GM19193 (cell line): ENCODE data around the gene ANKRD18A.

Source experiments
- POLR2A ChIP-seq: IDR thresholded peaks from 4 replicates; pipeline ENCODE4 v1.6.1; 2011; ENCODE audit not compliant: insufficient read depth, insufficient read length; ENCODE audit errors: extremely low read depth

The ANKRD18A gene

DNA sequence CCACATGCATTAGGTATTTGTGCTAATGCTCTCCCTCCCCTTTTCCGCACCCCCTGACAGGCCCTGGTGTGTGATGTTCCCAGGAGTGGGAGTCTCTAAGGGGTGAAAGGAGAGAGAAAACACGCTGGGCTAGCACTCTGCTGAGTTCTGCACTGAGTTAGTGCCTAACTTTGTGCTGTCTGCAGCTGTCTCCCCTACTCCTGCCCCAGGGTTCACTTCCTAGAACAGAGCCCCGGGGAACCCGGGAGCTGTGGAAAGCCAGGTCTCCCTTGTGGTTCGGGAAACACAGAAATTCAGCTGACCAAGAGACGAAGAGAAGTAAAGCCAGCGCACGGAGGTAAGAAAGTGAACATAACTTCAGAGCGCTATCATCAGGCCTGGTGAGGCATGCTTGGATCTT is 20.7 kb upstream of the ANKRD18A start:
- TF ChIP-seq POLR2A: no peak

DNA sequence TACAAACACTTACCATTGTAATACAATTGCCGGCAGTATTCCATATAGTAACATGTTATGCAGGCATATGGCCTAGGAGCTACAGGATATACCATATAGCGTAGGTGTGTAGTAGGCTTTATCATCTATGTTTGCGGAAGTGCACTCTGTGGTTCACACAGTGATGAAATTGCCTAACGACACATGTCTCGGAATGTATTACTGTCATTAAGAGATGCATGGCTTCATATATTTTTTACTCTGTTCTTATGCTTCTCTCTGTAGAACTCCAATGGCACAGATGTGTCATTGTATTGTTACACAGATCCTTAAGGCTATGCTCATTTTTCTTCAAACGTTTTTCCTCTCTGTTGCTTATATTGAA is 19.2 kb upstream of the ANKRD18A start:
- no peak for TF ChIP-seq POLR2A

DNA sequence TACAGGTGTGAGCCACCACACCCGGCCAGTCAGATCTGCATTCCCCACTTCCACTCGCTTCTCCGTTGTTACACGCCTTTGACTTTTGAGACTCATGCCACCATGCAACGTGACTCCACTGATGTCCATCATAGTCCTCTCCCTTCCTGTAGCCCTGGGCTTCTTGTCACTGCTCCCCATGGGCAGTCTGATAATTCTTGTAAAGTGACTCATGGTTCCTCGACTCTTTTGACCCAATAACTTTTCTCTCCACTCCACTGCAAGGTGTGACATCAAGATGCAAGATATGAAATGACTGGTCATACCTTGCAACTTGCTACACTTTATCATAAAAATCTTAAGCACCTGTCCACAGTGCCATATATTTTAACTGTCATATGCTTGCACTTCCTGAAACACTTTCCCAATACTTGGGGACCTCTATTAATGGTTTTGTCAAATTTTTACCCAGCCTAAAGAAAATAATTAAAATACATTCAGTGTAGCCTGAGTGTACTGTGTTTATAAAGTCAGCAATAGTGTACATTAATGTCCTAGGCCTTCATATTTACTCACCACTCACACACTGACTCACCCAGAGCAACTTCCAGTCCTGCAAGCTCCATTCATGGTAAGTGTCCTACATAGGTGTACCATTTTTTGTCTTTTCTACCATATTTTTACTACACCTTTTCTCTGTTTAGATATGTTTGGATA is 18.6 kb upstream of the ANKRD18A start:
- TF ChIP-seq POLR2A: no peak

DNA sequence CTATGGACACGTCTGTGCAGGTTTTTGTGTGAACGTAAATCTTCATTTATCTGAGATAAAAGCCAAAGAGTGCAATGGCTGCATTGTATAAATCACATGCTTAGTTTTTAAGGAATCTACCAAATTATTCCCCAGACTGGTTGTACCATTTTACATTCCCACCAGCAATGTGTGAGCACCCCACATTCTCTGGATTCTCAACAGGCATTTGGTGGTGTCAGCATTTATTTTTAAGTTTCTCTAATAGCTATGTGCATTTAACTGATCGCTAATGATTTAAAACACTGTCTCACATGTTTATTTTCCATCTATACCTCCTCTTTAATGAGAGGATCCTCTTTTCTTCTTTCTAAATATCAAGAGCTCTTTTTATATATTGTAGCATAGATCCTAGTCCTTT is 13.9 kb upstream of the ANKRD18A start:
- no peak for TF ChIP-seq POLR2A

DNA sequence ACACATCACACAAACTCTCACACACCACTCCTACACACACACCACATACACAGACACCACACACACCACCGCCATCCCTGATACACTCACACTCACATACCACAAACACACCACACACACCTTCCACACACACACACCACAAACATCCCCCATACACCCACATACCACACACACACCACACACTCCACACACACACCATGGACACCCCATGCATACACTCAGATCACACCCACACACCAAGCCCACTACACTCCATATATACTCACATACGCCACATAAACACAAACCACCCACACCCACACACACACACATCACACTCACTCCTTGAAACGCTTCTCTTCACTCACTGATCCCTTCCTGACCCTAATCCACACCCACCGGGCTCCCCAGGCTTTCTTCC is 9.1 kb upstream of the ANKRD18A start:
- TF ChIP-seq POLR2A: no peak

DNA sequence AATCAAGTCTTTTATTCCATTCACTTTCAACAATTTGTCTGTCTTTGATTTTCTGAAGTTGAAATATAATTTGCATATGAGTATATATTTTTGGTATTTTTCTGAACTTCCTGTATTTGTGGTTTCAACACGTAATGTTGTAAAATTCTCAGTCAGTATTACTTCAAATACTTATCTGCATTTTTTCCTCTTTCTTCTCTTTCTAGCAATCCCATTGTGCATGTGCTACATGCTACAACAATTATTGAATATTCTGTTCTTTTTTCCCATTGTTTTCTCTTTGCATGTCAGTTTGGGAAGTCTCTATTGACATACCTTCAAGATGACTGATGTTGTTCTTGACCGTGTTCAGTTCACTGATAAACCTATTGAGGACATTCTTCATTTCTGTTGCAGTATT is 5.6 kb upstream of the ANKRD18A start:
- no peak for TF ChIP-seq POLR2A

DNA sequence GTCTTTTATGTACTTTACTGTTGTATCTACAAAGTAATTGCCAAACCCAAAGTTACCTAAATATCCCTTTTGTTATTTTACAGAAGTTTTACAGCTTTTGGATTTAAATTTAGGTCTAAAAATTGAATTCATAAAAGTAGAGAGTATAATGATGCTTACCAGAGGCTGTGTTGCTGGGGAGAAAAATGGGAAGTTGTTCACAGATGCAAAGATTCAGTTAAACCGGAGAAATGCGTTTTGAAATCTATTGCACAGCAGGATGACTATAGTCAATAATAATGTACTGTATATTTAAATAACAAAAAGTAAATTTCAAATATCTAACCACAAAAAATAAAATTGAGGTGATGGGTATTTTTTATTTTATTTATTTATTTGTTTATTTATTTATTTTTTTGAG is 2.6 kb upstream of the ANKRD18A start:
- no peak for TF ChIP-seq POLR2A

DNA sequence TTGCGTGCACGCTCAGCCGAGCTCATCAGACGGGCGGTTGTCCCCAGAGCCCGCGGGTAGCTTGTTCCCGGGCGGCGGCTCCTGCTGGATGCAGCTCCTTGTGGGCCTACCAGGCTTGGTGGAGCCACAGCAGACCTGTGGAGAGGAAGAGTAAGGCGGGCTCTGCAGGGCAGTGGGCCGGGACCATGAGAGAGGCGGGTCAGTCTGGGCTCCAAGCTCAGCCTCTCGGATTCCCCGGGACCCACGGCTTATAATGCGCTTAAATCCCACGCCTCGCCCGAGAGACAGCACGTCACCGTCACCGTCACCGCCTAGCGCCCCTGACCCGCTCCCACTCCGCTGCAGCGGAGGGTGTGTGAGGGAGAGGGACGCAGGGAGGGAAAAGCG is 1.9 kb upstream of the ANKRD18A start:
- TF ChIP-seq POLR2A: no peak

DNA sequence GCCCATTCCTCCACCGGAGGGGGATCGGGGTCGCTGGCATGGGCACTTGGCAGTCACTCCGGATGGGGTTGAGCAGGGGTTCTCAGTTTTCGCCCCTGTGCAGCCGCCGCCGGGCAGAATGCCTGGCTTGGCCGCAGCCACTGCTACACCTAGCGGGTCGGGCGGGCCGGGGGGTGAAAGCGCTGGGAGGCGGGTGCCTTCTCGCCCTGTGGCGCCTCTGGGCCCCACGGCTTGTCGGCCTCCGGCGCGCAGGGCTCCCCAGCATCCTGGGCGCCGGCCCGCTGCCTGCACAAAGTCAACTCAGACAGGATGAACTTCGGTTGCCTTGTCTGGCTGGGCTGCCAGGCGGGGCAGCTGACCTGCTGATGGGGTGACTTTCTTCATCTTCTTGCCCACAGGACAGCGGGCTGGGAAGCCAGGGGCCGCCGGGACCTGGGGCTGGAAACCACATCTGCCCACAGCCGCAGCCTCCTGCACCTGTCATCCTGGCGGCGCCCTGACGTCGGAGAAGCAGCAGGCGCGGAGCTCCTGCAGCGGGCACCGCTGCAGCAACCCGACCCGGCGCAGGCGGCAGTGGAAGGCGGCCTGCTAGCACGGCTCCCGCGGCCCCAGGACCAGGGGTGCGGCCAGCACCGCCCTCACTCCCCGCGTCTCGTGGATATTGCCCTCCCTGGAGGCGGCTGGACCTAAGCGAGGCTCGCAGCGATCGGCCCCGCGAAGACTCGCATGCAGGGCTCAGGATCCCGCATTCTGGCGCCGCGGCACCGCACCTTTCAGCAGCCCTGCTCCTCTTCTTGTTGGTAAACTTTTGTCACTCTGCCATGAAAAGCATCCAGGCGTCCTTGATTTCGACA is 1.3 kb upstream of the ANKRD18A start:
- TF ChIP-seq POLR2A: no peak

DNA sequence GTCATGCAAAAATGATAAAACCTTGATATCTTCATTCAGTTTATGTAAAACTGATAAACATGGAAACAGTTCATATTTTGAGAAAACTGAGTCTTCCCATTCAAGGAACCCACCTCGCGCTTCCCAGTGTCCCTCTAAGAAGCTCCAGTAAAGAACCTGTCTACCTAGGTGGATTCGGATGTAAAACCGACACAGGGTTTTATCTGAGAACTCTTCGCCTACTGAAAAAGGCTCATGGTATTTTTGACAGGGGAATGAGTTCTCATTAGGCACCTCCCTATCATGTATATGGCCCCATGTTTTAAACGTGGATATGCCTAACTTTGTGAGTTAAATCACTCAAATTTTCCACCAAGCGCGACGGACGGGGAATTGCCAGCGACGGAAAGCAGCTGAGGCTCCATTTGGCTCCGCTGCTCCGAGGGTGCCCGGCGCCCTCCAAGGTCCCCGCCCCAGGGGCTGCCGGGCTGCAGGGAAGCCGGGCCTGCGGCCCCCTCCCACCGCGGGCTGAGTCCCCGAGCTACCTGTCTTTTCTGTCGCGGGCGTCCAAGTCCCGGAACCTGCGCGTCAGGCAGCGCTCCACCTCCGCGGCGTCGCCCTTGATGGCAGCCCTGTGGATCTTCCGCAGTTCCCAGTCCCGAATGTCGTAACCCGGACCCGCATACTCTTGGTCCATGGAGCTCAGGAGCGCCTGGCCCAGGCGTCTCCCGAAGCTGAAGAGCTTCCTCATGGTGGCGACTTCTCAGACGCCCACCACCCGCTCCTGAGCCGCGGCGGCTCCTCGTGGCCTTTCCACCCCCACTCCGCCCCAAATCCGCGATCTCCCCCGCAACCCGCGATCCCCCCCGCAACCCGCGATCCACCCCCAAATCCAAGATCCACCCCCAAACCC is 594 bp downstream of the ANKRD18A start:
- TF ChIP-seq POLR2A: no peak

DNA sequence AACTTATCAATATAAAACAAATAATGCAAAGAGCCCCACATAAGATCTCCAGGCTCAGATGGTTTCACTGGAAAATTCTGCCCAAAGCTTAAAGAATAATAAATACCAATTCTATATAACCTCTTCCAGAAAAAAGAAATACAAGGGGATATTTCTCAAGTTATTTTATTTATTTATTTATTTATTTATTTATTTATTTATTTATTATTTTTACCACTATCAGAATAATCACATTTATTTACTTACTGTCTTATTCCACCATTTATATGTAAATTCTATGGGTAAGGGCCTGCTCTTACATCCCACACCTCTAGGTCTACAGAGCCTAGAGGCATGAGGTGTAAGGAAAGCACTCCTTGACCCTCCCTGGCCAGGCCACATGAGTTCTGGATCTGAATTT is 91.1 kb downstream of the ANKRD18A start:
- TF ChIP-seq POLR2A: no peak

DNA sequence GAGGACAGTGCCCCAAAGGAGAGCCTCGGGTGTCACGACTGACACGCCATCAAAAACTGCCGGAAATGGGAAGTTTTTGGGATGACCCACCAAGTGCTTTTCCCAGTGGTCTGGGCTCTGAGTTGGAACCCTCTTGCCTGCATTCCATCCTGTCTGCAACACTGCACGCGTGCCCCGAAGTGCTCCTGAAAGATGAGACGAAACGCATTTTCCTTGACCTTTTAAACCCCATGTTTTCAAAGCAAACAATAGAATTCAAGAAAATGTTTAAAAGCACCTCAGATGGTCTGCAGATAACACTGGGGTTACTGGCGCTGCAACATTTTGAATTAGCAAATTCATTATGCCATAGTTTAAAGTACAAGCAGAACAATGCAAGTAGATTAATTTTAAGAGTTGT is 92.9 kb downstream of the ANKRD18A start:
- no peak for TF ChIP-seq POLR2A

DNA sequence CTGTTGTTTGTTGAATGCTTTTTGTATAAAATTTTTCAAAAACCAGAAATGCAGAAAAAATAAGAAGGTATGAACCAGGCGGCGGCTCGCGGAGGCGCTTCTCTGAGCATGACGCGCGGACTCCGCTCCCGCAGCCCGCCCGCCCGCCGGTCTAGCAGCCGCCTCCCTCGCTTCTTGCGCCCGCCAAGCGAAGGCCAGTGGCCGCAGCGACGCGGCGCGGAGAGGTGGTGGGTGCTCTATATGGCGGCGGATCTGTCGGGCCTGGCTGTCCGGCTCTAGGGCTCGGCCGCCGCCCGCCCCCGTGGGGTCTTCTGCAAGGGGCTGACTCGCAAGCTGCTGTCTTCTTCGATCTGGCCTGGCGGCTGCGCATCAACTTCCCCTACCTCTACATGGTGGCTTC is 93.8 kb downstream of the ANKRD18A start:
- no peak for TF ChIP-seq POLR2A

DNA sequence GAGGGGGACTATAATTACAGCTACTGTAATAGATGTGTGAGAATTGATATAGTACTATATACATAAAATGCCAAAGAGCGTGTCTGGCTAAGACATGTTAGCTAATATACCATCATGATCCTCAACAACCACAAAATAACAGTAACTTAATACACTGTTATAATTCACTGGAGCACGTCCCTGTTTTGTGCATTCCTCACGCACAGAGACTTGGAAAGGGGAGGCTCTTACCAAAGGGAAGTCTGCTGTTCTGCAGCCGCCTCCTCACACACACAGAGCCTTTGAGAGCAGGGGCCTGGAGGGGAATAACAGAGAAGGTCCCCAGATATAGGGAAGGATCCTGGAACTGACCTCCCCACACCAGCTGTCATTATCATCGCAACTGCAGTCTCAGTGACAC is 97.3 kb downstream of the ANKRD18A start:
- TF ChIP-seq POLR2A: no peak

DNA sequence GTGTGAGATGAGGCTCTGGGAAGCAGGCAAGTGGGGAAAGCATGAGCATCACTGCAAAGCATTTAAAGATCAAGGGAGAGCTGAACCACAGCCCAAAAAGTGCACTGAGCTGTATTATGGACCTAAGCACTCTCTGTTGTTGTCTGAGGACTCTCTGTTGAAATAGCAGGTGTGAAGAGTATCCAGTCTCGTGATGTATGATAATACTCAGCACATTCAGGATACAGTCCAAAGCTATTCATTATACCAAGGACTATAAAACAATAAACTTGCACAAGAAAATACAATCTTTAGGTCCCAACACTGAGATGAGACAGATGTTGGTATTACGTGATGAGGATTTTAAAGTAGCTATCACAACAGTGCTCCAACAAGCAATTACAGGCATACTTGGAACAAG is 98.6 kb downstream of the ANKRD18A start:
- no peak for TF ChIP-seq POLR2A
